Hepatic stellate cell (primary cell): ENCODE results near the gene DYNLL1.
"Not testable (repeated sequence)": the region's sequence is repeated elsewhere in the genome, so short reads cannot be mapped to it uniquely, and the experiment has no call there.

ENCODE experiments used
- DNase-seq: peaks from one replicate; pipeline ENCODE4 v3.0.0; 2011; ENCODE audit warnings: low spot score

DYNLL1 gene

GRCh38 chr12:120474616-120474960 is 21.3 kb upstream of the DYNLL1 start:
- DNase-seq: peak; percentile 79

- DNase-seq: no peak
Measured at GRCh38 chr12:120475643-120476042, 20.3 kb upstream of the DYNLL1 start.

GRCh38 chr12:120479458-120479857 is 16.5 kb upstream of the DYNLL1 start:
- no peak for DNase-seq

GRCh38 chr12:120480211-120480610 is 15.7 kb upstream of the DYNLL1 start:
- no peak for DNase-seq

GRCh38 chr12:120481022-120481767 is 14.7 kb upstream of the DYNLL1 start:
- DNase-seq: no peak

GRCh38 chr12:120483621-120484020 is 12.3 kb upstream of the DYNLL1 start:
- no peak for DNase-seq

GRCh38 chr12:120485961-120486881 is 9.7 kb upstream of the DYNLL1 start:
- no peak for DNase-seq

GRCh38 chr12:120487552-120487951 is 8.4 kb upstream of the DYNLL1 start:
- DNase-seq: not testable (repeated sequence)

- no peak for DNase-seq
Measured at GRCh38 chr12:120488057-120488640, 7.8 kb upstream of the DYNLL1 start.

- DNase-seq: no peak
Measured at GRCh38 chr12:120489018-120489417, 6.9 kb upstream of the DYNLL1 start.

- DNase-seq: no peak
Measured at GRCh38 chr12:120490325-120490724, 5.6 kb upstream of the DYNLL1 start.

GRCh38 chr12:120490833-120491512 is 4.9 kb upstream of the DYNLL1 start:
- no peak for DNase-seq

- peak; percentile 17 for DNase-seq
Measured at GRCh38 chr12:120495186-120495730, 655 bp upstream of the DYNLL1 start.

- DNase-seq: peak; percentile 73
Measured at GRCh38 chr12:120496413-120497340, 764 bp downstream of the DYNLL1 start.

GRCh38 chr12:120497524-120498150 is 1.7 kb downstream of the DYNLL1 start:
- peak; percentile 36 for DNase-seq

- DNase-seq: no peak
Measured at GRCh38 chr12:120498870-120499515, 3.1 kb downstream of the DYNLL1 start.

- DNase-seq: peak; percentile 17
Measured at GRCh38 chr12:120500581-120500980, 4.7 kb downstream of the DYNLL1 start.

- DNase-seq: no peak
Measured at GRCh38 chr12:120504587-120504986, 8.7 kb downstream of the DYNLL1 start.

- DNase-seq: no peak
Measured at GRCh38 chr12:120508537-120508936, 12.6 kb downstream of the DYNLL1 start.

- DNase-seq: no peak
Measured at GRCh38 chr12:120514002-120514401, 18.1 kb downstream of the DYNLL1 start.
